ENCODE measurements around the gene FAM149B1.

Gene FAM149B1

DNA sequence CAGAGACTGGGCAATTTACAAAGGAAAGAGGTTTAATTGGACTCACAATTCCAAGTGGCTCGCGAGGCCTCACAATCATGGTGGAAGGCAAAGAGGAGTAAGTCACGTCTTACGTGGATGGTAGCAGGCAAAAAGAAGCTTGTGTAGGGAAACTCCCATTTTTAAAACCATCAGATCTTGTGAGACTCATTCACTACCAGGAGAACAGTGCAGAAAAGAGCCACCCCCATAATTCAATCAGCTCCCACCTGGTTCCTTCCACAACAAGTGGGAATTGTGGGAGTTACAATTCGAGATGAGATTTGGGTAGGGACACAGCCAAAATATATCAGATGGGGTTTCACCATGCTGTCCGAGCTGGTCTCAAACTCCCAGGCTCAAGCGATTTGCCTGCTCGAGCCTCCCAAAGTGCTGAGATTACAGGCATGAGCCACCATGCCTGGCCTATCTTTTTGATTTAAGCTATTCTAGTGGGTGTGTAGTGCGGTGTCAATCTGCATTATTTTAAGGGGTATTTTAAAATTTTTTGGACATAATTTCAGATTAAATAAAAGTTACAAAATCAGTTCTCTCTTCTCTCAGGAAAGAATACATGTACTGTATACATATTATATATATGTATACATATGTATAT lies 93.6 kb downstream of the FAM149B1 start:
- no peak for TF ChIP-seq TAF1 (IDR thresholded peaks at IDR 0.05; ENCODE audit: borderline replicate concordance, insufficient read depth, low read length)
- TF ChIP-seq FOXP2 (optimal IDR thresholded peaks at IDR 0.05; ENCODE audit: borderline replicate concordance, extremely low read depth, extremely low read length, insufficient read depth) = no peak
- TF ChIP-seq, protein P1, sequence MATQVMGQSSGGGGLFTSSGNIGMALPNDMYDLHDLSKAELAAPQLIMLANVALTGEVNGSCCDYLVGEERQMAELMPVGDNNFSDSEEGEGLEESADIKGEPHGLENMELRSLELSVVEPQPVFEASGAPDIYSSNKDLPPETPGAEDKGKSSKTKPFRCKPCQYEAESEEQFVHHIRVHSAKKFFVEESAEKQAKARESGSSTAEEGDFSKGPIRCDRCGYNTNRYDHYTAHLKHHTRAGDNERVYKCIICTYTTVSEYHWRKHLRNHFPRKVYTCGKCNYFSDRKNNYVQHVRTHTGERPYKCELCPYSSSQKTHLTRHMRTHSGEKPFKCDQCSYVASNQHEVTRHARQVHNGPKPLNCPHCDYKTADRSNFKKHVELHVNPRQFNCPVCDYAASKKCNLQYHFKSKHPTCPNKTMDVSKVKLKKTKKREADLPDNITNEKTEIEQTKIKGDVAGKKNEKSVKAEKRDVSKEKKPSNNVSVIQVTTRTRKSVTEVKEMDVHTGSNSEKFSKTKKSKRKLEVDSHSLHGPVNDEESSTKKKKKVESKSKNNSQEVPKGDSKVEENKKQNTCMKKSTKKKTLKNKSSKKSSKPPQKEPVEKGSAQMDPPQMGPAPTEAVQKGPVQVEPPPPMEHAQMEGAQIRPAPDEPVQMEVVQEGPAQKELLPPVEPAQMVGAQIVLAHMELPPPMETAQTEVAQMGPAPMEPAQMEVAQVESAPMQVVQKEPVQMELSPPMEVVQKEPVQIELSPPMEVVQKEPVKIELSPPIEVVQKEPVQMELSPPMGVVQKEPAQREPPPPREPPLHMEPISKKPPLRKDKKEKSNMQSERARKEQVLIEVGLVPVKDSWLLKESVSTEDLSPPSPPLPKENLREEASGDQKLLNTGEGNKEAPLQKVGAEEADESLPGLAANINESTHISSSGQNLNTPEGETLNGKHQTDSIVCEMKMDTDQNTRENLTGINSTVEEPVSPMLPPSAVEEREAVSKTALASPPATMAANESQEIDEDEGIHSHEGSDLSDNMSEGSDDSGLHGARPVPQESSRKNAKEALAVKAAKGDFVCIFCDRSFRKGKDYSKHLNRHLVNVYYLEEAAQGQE (IDR thresholded peaks at IDR 0.05; ENCODE audit: insufficient read depth in 1 of 2, low read depth in 2 of 2, low read length in 2 of 2) = no peak

DNA sequence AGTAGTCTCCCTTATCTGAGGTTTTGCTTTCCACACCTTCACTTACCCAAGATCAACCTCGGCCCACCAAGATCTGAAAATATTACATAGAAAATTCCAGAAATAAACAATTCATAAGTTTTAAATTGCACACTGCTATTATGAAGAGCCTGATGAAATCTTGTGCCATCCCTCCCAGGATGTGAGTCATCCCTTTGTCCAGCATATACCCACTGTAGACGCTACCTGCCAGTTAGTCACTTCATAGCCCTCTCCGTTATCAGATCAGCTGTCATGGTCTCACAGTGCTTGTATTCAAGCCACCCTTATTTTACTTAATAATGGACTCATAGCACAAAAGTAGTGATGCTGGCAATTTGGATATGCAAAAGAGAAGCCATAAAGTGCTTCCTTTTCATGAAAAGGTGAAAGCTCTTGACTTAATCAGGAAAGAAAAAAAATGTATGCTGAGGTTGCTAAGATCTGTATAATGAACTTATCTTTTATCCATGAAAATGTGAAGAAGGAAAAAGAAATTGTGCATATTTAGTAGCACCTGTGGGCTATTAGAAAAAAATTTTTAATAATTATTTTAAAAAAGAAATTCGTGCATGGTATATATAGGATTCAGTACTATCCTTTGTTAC lies 94.3 kb downstream of the FAM149B1 start:
- TF ChIP-seq SIN3A (IDR thresholded peaks at IDR 0.05; ENCODE audit: borderline replicate concordance, insufficient read depth, low read length) (no peak), FOXP2 (optimal IDR thresholded peaks at IDR 0.05; ENCODE audit: borderline replicate concordance, extremely low read depth, extremely low read length, insufficient read depth) (no peak), TAF1 (IDR thresholded peaks at IDR 0.05; ENCODE audit: borderline replicate concordance, insufficient read depth, low read length) (no peak)
- TF ChIP-seq, protein P1 (IDR thresholded peaks at IDR 0.05; ENCODE audit: insufficient read depth in 1 of 2, low read depth in 2 of 2, low read length in 2 of 2) = no peak

DNA sequence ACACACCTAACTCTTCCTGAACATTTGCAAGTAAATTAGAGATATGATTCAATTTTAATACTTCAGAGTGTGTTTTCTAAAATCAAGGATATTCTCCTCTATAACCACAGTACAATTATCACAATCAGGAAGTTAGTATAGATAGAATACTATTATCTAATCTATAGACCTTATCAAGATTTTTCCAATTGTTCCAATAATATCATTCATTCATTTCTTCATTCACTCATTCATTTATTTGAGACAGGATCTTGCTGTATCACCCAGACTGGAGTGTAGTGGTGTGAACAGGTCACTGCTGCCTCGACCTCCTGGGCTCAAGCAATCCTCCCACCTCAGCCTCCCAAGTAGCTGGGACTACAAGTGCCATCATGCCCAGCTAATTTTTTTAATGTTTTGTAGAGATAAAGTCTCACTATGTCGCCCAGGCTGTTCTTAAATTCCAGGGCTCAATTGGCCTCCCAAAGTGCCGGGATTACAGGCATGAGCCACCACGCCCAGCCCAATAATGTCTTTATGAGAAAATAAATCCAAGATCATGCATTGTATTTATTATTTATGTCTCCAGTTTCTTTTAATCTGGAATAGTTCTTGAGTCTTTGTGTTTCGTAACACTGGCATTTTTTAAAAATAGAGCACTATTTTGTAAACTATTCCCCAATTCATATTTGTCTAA lies 95.1 kb downstream of the FAM149B1 start:
- no peak for TF ChIP-seq TAF1 (IDR thresholded peaks at IDR 0.05; ENCODE audit: borderline replicate concordance, insufficient read depth, low read length)
- no peak for TF ChIP-seq SIN3A (IDR thresholded peaks at IDR 0.05; ENCODE audit: borderline replicate concordance, insufficient read depth, low read length)
- TF ChIP-seq FOXP2 (optimal IDR thresholded peaks at IDR 0.05; ENCODE audit: borderline replicate concordance, extremely low read depth, extremely low read length, insufficient read depth) = no peak
- TF ChIP-seq, protein P1 (IDR thresholded peaks at IDR 0.05; ENCODE audit: insufficient read depth in 1 of 2, low read depth in 2 of 2, low read length in 2 of 2) = no peak
- TF ChIP-seq POLR2AphosphoS5 (IDR thresholded peaks at IDR 0.05; ENCODE audit: low read depth, low read length) = no peak

DNA sequence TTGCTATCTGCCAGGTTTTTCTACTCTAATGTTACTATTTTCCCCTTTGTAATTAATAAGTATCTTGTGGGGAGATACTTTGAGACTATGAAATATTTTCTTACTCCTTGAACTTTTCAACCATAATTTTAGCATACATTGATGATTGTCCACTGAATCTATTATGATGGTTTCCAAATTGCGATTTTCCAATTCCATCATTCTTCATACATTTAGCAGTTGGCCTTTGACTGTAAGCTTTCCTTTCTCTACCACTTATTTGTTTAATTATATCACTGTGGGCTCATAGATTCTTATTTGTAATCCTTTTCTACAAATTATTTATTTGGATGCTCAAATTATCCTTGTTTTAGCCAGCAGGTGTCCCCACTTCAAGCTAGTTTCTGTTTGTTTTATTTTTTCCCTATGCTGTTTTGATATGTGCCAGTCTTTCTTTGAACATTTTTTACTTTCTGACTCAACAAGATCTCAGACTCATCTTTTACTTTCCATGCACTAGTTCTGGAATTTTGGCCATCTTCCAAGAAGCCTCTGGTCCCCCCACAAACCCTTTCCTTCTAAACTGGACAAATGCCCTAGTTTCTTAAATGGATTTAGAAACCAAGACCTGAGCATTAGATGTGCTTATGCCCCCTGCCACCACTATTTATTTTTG lies 95.9 kb downstream of the FAM149B1 start:
- TF ChIP-seq, protein P1 (IDR thresholded peaks at IDR 0.05; ENCODE audit: insufficient read depth in 1 of 2, low read depth in 2 of 2, low read length in 2 of 2) = no peak
- TF ChIP-seq FOXP2 (optimal IDR thresholded peaks at IDR 0.05; ENCODE audit: borderline replicate concordance, extremely low read depth, extremely low read length, insufficient read depth) = no peak
